ENCODE results near the gene TEX35. TPM values are rescaled to one million over a fixed set of nuclear protein-coding genes. Genes with fewer than 3 reads are reported as not detected.

TEX35 gene
- total and polyA plus RNA-seq, 9 donors = not detected

- no peak for TF ChIP-seq POLR2A (IDR thresholded peaks at IDR 0.05)
- TF ChIP-seq EP300 (IDR thresholded peaks at IDR 0.05) = no peak
- TF ChIP-seq CTCF (IDR thresholded peaks at IDR 0.05) = no peak
- DNase-seq = no peak
- H3K27me3 ChIP-seq = no peaks in the 10 kb centered on the region
- H3K4me3 ChIP-seq = no peak overlapping the region
- WGBS, 3 donors = 86 to 97% (median 91%) methylated on average over 4 of the region's 4 CpGs
- intact Hi-C loops (cut with DNase I) = no loop called here
- H3K36me3 ChIP-seq = no peaks in the 10 kb centered on the region
- H3K9me3 ChIP-seq = no peaks in the 10 kb centered on the region
- no peak overlapping the region for H3K27ac ChIP-seq
- no peaks in the 10 kb centered on the region for H3K4me1 ChIP-seq (ENCODE audit: insufficient read depth)
These were observed 2.8 kb upstream of the TEX35 start for GRCh38 chr1:178510155-178510554.

GRCh38 chr1:178513278-178513983 is 522 bp downstream of the TEX35 start:
- 34 to 61% (median 49%) methylated on average over 14 of the region's 14 CpGs for WGBS, 3 donors
- peak in 1 of 5 donors; percentile 48 for DNase-seq
- Histone ChIP-seq H3K9me3 (no peaks in the 10 kb centered on the region), H3K27ac (no peak overlapping the region), H3K4me3 (no peak overlapping the region), H3K4me1 (ENCODE audit: insufficient read depth) (no peaks in the 10 kb centered on the region), H3K27me3 (no peaks in the 10 kb centered on the region), H3K36me3 (no peaks in the 10 kb centered on the region)
- no peak for TF ChIP-seq POLR2A (IDR thresholded peaks at IDR 0.05)
- no peak for TF ChIP-seq EP300 (IDR thresholded peaks at IDR 0.05)
- no peak for TF ChIP-seq CTCF (IDR thresholded peaks at IDR 0.05)
- intact Hi-C loops (cut with DNase I) = no loop called here

- TF ChIP-seq CTCF (IDR thresholded peaks at IDR 0.05) = no peak
- no peak for TF ChIP-seq POLR2A (IDR thresholded peaks at IDR 0.05)
- TF ChIP-seq EP300 (IDR thresholded peaks at IDR 0.05) = no peak
- WGBS, 3 donors = 95 to 97% (median 96%) methylated on average over 4 of the region's 4 CpGs
- intact Hi-C loops (cut with DNase I) = no loop called here
- Histone ChIP-seq H3K27ac (no peak overlapping the region), H3K27me3 (no peaks in the 10 kb centered on the region), H3K4me3 (no peak overlapping the region), H3K36me3 (no peaks in the 10 kb centered on the region), H3K9me3 (no peaks in the 10 kb centered on the region), H3K4me1 (ENCODE audit: insufficient read depth) (no peaks in the 10 kb centered on the region)
- no peak for DNase-seq
These were observed 3.2 kb downstream of the TEX35 start for GRCh38 chr1:178516110-178516509.

- H3K36me3 ChIP-seq = no peaks in the 10 kb centered on the region
- H3K4me1 ChIP-seq (ENCODE audit: insufficient read depth) = no peaks in the 10 kb centered on the region
- intact Hi-C loops (cut with DNase I) = no loop called here
- H3K4me3 ChIP-seq = no peak overlapping the region
- no peak overlapping the region for H3K27ac ChIP-seq
- no peak for TF ChIP-seq EP300 (IDR thresholded peaks at IDR 0.05)
- TF ChIP-seq POLR2A (IDR thresholded peaks at IDR 0.05) = no peak
- no peak for TF ChIP-seq CTCF (IDR thresholded peaks at IDR 0.05)
- DNase-seq = no peak
- H3K27me3 ChIP-seq = no peaks in the 10 kb centered on the region
- H3K9me3 ChIP-seq = no peaks in the 10 kb centered on the region
- WGBS, 3 donors = 81 to 89% (median 82%) methylated on average over 4 of the region's 4 CpGs
These were observed 6.0 kb downstream of the TEX35 start for GRCh38 chr1:178518894-178519293.

Data from ovary (tissue), 9 donors.